Measurements from ENCODE around the gene CCDC88C.

Gene CCDC88C

DNA sequence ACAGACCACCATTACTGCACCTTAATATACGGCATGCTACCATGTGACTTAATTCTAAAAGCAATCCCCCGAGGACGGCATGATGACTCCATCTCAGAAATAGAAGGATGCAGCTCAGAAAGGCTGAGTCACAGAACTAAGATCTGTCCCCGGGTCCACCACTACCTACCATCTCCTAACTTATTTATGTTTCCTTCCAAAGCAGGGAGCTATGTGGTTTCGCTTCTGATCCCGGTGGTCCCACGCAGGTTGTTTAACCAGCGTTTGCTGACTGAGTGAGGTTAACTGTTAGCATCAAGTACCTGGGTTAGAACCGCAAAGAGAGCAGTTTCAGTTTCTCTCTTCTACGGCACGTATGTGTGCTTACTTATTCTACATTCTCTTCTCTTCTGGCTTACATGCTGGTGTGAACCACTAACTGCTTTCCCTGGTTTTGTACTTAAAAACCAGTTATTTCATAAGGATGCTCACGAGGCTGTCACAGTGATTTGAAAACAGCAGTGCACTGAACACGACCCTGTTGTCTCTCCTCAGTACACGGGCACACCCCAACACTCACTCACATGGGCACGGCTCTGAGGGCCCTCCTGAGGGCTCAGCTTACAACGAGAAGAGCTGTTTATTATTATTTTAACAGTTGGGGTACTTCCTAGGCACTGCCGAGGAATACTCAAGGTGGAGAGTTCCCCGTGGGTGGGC lies 66.7 kb downstream of the CCDC88C start:
- in situ Hi-C loops (cut with MboI; ENCODE audit: low sequenced_read_pairs): no loop called here

DNA sequence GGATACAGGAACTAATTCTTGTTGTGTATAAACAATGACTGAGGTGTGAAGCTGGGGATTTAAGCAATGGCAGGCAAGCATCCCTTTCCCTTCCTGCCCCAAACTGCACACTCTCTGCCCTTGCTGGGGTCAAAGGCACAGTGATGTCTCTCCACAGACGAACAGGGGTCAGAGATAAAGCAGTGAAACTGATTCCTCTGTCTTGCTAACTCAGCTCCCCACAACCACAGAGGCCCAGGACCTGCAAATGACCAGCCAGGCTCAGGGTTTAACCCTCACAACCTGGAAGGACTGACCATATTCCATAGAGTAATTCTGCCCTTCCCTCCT lies 67.2 kb downstream of the CCDC88C start:
- in situ Hi-C loops (cut with MboI; ENCODE audit: low sequenced_read_pairs): no loop called here

DNA sequence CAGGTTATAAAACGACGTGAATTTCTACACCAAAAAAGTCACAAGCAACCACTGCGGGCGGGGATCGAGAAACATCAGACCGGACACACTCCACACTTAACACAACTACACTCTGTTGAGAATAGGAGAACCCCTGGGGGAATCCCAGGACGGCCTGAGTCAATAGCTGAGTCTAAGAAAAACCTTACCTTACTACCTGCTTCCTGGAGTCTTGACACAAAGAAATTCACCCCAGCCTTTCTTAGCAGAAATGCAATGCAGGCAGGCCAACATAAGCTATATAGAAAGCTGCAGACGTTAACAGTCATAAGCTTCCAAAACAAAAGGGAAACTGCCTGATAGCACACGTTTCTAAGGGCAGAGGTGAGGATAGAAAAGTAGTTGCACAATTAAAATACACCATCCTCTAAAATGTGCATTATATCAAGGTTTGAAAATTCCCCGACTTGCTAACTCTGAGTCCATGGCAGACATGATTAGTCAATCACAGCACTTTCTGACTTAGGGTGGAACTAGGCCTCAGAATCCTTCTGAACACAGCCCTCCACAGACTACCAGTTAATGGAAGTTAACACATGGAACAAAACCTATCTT lies 68.0 kb downstream of the CCDC88C start:
- in situ Hi-C loops (cut with MboI; ENCODE audit: low sequenced_read_pairs): no loop called here

DNA sequence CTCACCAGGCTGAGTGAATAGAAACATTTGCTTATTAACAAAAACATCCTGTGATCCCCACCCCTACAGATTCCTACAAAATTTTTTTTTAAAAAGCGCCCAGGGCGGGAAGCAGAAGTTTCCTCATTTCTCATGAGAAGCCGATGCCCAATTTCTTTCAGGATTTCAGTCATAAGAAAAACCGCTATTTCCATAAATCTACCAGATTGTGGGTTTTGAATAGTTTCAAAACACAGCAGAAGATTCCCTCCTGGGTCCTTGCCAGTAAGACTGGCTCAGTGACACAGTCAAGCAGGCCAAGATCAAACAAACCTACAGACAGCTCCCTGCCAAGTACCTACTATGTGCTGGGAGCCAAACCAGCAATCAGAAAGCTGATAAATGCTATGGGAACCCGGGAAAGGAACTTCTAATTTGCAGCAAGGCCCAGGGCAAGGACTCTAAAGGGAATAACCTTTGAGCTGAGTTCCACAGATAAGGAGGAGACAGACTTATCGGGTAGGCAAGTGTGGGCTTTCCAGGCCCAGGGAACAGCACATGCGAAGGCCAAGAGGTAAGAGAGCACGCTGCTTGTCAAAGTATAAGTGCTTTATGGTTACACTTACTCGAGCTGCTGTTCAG lies 68.7 kb downstream of the CCDC88C start:
- in situ Hi-C loops (cut with MboI; ENCODE audit: low sequenced_read_pairs): no loop called here

DNA sequence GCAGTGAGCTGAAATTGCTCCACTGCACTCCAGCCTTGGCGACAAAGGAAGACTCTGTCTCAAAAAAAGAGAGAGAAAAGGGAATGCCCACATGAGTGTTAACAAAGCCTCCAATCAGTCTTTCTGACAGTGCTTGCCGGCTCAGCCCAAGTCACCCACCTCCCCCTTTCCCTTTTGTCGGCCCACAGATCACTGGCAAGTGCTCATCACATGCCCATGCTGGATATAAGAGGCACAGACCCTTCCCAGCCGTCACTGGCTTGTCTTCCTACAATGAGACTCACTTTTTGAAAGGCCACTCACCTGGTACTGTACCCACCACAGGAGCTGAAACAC lies 70.8 kb downstream of the CCDC88C start:
- in situ Hi-C loops (cut with MboI; ENCODE audit: low sequenced_read_pairs): no loop called here

DNA sequence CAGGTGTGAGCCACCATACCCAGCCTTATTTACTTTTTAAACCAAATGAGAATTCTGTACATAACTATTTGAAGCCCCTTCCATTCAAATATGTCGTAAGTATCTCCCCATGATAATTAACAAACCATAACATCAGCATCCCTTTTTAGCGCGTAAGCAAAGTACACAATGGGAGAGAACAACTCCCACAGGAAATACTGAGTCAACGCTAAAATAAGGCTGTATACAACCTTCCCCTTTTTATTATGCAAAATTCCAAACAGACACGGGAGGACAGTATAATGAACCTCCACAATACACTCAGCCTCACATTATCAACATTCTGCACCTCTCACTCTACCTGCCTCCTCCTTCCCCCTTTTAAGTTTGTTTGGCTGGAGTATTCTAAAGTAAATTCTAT lies 73.5 kb downstream of the CCDC88C start:
- in situ Hi-C loops (cut with MboI; ENCODE audit: low sequenced_read_pairs): no loop called here

DNA sequence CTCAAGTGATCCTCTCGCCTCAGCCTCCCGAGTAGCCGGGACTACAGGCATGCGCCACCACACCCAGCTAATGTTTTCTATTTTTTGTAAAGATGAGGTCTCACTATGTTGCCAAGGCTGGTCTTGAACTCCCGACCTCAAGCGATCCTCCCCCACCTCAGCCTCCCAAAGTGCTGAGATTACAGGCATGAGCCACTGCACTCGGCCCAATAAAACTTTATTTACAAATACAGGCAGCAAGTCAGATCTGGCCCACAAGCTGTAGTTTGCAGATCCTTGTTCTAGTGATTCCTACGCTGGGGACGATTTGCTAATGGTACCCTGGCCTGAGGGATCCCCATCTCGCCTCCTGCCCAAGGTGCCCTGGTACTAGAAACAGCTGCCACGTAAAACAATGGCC lies 74.6 kb downstream of the CCDC88C start:
- in situ Hi-C loops (cut with MboI; ENCODE audit: low sequenced_read_pairs): no loop called here

DNA sequence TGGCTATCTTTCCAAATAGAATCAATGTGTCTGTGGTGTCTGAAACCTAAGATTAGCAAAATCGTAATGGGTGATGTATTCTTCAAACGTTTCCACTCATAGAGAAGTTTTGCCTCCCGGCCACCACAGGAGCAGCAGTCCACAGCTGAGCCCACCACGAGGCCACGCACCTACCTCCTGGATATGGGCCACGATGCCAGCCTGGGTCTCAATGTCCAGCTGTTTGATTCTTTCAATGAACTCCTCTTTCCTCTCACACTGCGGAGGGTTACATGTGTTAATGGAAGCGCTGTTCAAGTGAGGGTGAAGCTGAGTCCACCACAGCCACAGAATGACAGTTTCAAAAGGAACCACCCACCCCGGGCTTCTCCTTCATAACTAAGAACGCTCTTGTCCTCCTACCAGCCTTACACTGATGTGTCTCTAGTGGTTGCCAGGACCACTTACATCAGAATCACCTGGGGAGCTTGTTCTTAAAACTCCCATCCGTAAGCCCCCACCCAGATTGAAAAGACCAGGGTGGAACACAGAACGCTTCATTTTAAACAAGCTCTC lies 75.3 kb downstream of the CCDC88C start:
- in situ Hi-C loops (cut with MboI; ENCODE audit: low sequenced_read_pairs): no loop called here

DNA sequence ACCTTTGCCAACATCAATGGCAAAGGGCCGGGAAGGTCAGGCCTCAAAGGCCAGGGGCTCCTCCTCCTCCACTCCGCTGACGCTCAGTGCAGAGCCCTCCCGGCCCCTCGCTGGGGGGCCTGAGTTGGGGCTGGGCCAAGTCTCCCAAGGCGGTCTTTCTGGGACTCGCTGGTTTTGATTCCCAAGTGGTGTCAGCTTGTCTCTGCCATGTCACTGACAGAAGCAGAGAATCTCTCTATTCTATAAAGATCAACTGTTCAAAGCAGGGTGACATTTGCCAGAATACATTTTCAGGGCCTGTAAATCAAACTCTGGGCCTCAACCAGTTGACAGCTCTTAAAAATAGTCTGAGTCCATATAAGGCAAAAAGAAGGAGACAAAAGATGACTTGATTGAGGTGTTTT lies 75.9 kb downstream of the CCDC88C start:
- in situ Hi-C loops (cut with MboI; ENCODE audit: low sequenced_read_pairs): no loop called here

DNA sequence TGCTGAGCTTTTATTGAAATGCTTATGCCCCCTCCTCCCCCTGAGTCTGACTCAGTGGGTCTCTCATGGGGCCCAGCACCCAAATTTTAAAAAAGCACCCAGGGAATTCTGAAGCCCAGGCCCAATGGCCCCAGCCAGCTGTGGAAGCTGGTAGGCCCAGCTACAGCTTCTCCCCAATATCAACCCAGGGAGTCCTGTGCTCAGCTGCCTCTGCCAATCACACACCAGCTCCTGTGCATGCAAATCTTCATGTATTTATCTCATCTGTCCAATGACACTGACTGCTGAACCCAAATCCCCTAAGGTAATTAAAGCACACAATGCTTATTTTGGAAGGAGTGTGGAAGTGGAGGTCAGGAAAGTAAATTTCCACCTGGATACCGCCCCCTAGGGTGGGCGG lies 76.3 kb downstream of the CCDC88C start:
- in situ Hi-C loops (cut with MboI; ENCODE audit: low sequenced_read_pairs): no loop called here

DNA sequence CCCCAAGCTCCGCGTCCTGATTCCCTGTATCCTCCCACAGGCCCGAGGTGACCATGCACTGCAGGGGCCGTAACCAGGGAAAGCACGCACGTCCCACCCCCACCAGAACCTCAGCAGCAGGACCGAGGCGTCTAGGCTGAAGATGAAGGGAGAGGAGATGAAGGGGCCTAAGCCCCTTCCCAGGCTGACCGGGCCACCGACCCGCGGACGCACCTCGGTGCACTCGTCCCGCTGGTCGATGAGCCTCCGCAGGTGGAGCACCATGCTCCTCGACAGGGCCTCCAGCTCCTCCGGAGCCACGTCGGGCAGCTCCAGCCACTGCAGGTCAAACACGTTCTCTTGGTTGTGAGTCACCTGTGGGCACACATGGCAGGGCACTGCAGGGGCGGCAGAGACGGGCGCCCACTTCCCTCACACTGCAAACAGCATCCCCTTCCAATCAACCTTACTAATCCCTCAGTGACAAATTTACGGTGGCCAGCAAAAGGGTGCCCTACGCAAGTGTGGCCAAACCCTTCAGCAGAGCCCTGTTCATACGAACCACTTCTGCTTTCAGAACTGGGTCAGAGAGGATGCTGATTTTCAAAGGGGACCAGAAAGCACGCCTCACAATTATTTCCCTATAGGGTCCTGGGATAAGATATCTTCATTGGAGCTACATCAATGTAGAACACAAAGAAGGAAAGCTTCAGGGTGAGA lies 77.8 kb downstream of the CCDC88C start:
- in situ Hi-C loops (cut with MboI; ENCODE audit: low sequenced_read_pairs): no loop called here

DNA sequence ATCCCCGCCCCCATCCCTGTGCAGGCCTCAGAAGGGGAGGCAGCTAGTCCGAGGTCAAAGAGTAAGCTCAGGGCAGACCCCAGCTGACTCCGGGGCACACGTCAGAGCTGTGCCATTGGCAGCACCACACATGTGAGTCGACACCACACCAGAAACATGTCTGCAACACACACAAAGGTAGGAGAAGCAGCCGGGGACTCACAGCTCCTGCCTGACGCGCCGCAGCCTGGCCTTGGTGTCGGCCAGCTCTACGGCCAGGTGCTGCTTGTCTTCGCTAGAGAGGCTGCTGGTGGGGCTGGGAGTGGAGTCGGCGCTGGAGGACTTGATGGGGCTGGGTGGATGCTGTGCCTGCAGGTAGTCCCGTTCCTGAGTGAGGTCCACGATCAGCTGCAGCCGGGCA lies 78.5 kb downstream of the CCDC88C start:
- in situ Hi-C loops (cut with MboI; ENCODE audit: low sequenced_read_pairs): no loop called here

DNA sequence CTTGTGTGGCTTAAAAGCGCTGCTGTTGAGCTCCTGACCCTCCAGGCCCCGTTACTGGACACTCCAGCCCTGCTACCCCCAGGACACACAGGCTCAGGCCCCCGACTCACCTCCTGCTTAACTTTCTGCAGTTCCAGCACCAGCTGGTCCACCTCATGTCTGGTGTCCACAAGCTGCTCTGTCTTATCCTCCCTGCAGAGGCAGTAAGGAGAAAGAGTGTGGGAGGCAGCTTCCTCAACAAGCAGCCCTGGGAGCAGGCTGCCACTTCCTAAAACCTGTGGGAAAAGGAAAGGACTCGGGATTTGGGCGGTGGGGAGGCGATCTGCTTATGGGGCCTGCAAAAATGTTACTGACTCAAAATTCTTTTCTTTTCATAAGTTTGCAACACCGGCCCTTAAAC lies 79.2 kb downstream of the CCDC88C start:
- in situ Hi-C loops (cut with MboI; ENCODE audit: low sequenced_read_pairs): no loop called here

DNA sequence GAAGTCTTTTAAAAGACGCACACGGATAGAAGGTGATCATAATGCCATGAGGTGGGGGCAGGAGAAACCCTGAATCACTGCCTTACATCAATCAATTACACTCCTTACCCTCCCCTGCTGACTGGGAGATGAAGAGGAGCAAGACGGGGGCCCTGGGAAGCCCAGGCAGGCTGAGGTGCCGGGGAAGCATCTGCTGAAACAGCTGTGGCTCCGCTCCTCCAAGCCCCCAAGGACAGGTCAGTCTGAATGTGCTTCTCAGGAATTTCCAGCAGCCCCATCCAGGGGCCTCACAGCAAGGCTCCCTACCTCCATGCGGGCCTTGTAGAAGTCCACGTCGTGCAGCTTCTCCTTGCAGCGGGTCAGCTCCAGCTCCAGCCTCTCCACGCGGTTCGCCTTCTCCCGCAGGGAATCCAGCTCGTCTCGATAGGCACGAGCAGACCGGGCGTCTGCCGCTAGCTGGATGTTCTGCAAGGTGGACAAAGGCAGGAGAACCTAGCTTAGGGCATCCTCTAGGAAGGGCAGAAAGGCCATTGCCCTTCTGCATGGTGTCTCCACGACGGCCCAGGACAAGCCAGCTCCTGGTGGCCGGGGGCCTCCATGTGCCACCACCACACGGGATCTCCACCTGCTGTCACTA lies 79.8 kb downstream of the CCDC88C start:
- in situ Hi-C loops (cut with MboI; ENCODE audit: low sequenced_read_pairs): no loop called here

DNA sequence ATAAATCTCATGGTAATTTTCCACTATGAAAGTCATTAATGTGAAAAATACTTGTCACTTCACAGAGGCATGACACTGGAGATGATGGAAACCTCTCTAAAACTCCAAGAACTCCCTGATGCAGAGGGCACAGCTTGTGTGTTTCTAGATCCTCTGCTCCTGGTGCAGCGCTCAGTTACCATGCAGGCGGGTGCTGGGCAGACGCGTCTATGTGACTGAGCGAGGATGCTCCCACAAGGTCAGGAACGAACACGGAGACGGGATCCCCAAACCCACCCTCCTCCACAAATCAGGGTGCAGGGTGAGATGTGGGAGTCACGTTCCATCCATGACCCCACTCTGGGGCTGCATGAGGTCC lies 81.5 kb downstream of the CCDC88C start:
- in situ Hi-C loops (cut with MboI; ENCODE audit: low sequenced_read_pairs): no loop called here

DNA sequence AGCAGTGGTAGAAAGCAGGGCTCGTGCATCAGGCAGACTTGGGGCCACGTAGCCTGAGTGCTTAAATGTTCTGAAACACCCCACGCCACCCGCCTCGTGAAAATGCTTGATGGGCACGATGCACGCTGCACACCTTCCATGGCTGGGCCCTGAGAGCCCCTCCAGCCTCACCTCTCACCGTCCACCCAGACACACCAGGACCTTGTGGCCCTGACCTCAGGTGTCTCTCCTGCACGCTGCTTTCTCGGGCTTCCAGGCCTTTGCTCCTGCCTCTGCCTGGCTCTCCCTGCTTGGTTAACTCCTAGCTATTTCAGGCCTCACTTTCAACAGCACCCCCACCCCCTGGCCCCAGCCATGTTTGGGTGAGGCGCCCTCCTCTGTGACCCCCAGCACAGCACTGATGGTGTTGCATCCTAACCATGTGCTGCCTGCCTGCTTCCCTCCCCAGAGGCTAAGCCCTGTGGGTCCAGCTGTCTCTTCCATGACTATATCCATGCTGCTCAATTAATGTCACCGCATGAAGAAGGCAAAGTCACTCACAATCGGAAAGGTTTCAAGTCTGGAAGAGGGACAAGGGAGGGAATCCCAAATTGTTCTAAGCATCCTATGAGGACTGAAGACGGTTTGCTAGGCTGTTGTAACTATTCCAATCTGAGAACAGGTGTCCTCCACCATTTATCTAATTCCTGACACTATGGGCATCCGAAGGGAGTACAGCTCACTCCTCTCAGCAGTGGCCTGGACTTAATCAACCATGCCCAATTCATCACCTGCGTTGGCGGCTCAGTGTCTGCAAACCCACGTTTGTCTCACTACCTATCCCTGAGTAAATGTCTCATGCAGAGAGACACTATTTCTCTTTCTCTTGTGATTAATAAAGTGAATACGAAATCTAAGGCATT lies 82.2 kb downstream of the CCDC88C start:
- in situ Hi-C loops (cut with MboI; ENCODE audit: low sequenced_read_pairs): no loop called here

DNA sequence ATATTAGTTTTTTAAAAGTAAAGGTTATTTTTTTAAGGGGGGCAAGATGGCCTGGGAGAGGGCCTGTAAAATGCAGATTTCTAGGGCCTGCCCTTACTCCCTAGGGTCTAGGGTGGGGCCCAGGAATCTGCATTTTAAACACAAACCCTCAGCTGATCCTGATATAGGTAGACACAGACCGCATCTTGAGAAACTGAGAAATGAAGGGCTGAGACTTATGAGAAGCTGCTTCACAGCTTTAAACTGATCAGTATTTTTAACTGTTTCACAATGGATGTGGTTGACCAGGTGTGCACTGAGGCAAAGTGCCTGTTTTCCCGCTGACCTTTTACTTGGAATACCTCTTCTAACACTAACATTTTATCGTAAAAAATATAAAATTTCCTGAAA lies 84.0 kb downstream of the CCDC88C start:
- in situ Hi-C loops (cut with MboI; ENCODE audit: low sequenced_read_pairs): no loop called here

DNA sequence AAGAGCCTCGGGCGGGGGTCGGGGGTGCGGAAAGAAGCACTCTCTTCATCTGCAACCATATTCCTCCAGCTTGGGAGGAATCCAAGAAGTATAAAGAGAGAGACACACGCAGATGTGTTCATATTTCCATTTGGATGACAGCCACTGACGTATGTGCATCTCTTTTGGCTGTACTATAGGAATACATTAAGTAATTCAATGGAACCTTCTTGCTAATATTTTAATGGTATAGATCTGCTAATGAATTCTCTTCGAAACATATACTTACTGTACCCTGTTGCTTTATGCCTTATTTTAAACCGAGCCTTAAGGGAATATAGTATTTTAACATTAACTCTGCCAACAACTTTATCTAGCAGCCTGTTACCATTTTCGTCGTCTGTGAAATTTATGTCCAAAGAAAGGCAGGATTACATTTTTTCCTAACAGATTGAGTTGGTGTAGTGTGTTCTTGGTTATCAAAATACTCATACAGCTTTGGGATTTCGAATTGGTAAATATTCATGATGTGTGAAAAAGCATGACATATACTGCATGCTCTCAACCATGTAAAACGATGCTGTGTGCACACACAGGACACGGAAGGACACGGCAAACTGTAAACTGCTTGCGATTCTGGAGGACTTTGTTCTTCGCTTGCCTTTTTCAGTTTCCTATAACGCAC lies 84.5 kb downstream of the CCDC88C start:
- in situ Hi-C loops (cut with MboI; ENCODE audit: low sequenced_read_pairs): no loop called here

DNA sequence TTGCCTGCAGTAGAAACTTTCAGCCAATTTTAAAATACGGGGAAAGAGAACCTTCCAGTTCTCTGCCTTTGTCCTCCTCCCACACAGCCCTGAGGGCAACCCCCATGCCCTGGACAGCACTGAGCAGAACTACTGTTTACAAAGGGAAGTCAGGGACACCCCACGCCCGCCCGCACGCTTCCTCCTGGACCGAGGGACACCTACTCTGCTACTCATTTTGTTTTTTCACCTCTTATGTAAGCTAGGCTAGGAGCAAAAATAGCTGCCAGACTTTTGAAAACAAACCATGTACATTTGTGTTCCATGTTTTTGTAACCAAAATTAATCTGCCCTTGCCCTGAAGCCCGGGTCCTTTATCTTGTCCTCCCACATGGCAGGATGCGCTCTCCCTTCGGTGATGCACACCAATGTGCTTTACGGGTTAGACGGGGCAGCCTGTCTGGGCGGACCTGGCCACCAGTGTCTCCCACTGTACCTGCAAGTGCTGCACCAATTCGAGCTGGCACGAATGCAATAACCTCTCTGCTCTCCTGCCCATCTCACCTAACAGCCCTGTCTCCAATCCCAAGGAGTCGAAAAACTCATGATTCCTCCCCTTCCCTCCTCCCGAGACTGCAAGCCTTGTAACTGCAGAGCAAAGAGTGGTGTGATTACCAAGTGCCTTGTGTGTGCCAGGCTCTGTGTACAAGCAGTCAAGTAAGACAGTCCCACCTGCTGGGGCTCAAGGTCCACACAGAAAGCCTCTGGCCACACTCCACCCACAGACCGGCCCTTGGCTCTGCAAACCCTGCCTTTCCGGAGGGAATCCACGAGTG lies 85.2 kb downstream of the CCDC88C start:
- in situ Hi-C loops (cut with MboI; ENCODE audit: low sequenced_read_pairs): no loop called here

Measured in hTERT RPE-1 (cell line).